CD14-positive monocyte (primary cell): ENCODE measurements around the gene MMP19. TPM values are rescaled to one million over a fixed set of nuclear protein-coding genes. Genes with fewer than 3 reads are reported as not detected.
A peak's percentile ranks its signal among the peaks of the same experiment; 100 is the strongest.

Experiments used
- DNase-seq, 3 donors: peaks; one replicate each; pipeline ENCODE4 v3.0.0-alpha.2; 2011 to 2022
- H2AFZ ChIP-seq: 2 replicates; pipeline ENCODE4 v1.6.0; 2012; ENCODE audit warnings: mild to moderate bottlenecking, low read depth, low read length, inconsistent platforms; ENCODE audit not compliant: insufficient read depth, poor library complexity, severe bottlenecking
- H3K27ac ChIP-seq, 2 donors: 1 replicate in 1 of 2; 2 replicates in 1 of 2; pipeline ENCODE4 v1.5.1; 2012 to 2013; ENCODE audit warnings: low read length in 2 of 2, control low read depth in 1 of 2, inconsistent platforms in 1 of 2, low read depth in 1 of 2, mild to moderate bottlenecking in 1 of 2
- H3K27me3 ChIP-seq, 2 donors: one replicate each; pipeline versions ENCODE4 v1.6.0 to v1.6.1; 2011 to 2013; ENCODE audit warnings: low read length in 2 of 2; ENCODE audit not compliant: control insufficient read depth in 2 of 2, insufficient read depth in 2 of 2
- H3K36me3 ChIP-seq, 2 donors: replicated peaks in 1 of 2; 1 replicate in 1 of 2; 2 replicates in 1 of 2; pipeline versions ENCODE4 v1.5.1 to v1.6.1; 2012 to 2013; ENCODE audit warnings: low read length in 2 of 2, control low read depth in 1 of 2, inconsistent platforms in 1 of 2, mild to moderate bottlenecking in 1 of 2; ENCODE audit not compliant: insufficient read depth in 2 of 2, control insufficient read depth in 1 of 2
- H3K4me1 ChIP-seq, 2 donors: 1 replicate in 1 of 2; 2 replicates in 1 of 2; pipeline versions ENCODE4 v1.5.1 to v1.6.1; 2012 to 2013; ENCODE audit warnings: low read length in 2 of 2, control low read depth in 1 of 2, inconsistent platforms in 1 of 2, mild to moderate bottlenecking in 1 of 2, moderate library complexity in 1 of 2; ENCODE audit not compliant: insufficient read depth in 2 of 2, control insufficient read depth in 1 of 2
- H3K4me2 ChIP-seq: replicated peaks from 2 replicates; pipeline ENCODE3; 2012; ENCODE audit warnings: low read length, moderate library complexity, mild to moderate bottlenecking; ENCODE audit not compliant: poor library complexity, severe bottlenecking; ENCODE audit errors: extremely low read depth
- H3K4me3 ChIP-seq, 3 experiments: fragments of 200-600 bp in 1 of 3; sonication (generic) in 1 of 3; replicated peaks in 1 of 3; 1 replicate in 2 of 3; 2 replicates in 1 of 3; pipeline ENCODE4 v1.5.1; 2011 to 2013; ENCODE audit warnings: low read length in 3 of 3, mild to moderate bottlenecking in 3 of 3, control low read depth in 2 of 3, low read depth in 2 of 3, inconsistent platforms in 1 of 3, moderate library complexity in 1 of 3
- H3K79me2 ChIP-seq: 2 replicates; pipeline ENCODE4 v1.6.0; 2012; ENCODE audit warnings: mild to moderate bottlenecking, control low read depth, inconsistent platforms, low read length, moderate library complexity; ENCODE audit not compliant: insufficient read depth
- H3K9ac ChIP-seq: 2 replicates; pipeline ENCODE4 v1.6.0; 2017; ENCODE audit warnings: low read length, mild to moderate bottlenecking; ENCODE audit not compliant: insufficient read depth, poor library complexity, severe bottlenecking
- H3K9me3 ChIP-seq, 2 donors: replicated peaks in 1 of 2; 1 replicate in 1 of 2; 2 replicates in 1 of 2; pipeline versions ENCODE4 v1.5.1 to v1.6.1; 2012 to 2013; ENCODE audit warnings: low read length in 2 of 2, control low read depth in 1 of 2; ENCODE audit not compliant: control insufficient read depth in 1 of 2, insufficient read depth in 1 of 2
- H4K20me1 ChIP-seq: 2 replicates; pipeline ENCODE4 v1.6.0; 2012; ENCODE audit warnings: mild to moderate bottlenecking, low read length, control low read depth, moderate library complexity; ENCODE audit not compliant: insufficient read depth
- H3K27ac Mint-ChIP-seq, 7 donors: one replicate each; pipeline ENCODE4 v1.8.0; 2020; ENCODE audit warnings: mild to moderate bottlenecking in 7 of 7, mixed read lengths in 7 of 7, moderate library complexity in 6 of 7, inconsistent platforms in 2 of 7
- H3K27me3 Mint-ChIP-seq, 3 donors: one replicate each; pipeline ENCODE4 v1.8.0; 2021 to 2022; ENCODE audit warnings: low read depth in 3 of 3, mild to moderate bottlenecking in 3 of 3, mixed read lengths in 3 of 3, moderate library complexity in 3 of 3, inconsistent platforms in 1 of 3
- H3K36me3 Mint-ChIP-seq, 2 donors: one replicate each; pipeline ENCODE4 v1.8.0; 2020; ENCODE audit warnings: mixed read lengths in 2 of 2, inconsistent platforms in 1 of 2, mild to moderate bottlenecking in 1 of 2
- H3K4me1 Mint-ChIP-seq: one replicate; pipeline ENCODE4 v1.8.0; 2020; ENCODE audit warnings: mild to moderate bottlenecking, mixed read lengths
- H3K4me3 Mint-ChIP-seq, 2 donors: one replicate each; pipeline ENCODE4 v1.8.0; 2020; ENCODE audit warnings: mild to moderate bottlenecking in 2 of 2, mixed read lengths in 2 of 2, moderate library complexity in 1 of 2
- H3K9me3 Mint-ChIP-seq, 7 donors: one replicate each; pipeline ENCODE4 v1.8.0; 2020 to 2022; ENCODE audit warnings: mixed read lengths in 7 of 7, mild to moderate bottlenecking in 6 of 7, moderate library complexity in 6 of 7, inconsistent platforms in 2 of 7
- CTCF ChIP-seq: fragments of 200-600 bp; IDR thresholded peaks from one replicate; pipeline ENCODE4 v1.8.0; 2022; ENCODE audit warnings: antibody characterized with exemption, mild to moderate bottlenecking
- WGBS: methylation state at CpG from one replicate; pipeline ENCODE4 v1.1.5; 2013; ENCODE audit warnings: missing lambda C conversion rate; ENCODE audit not compliant: insufficient coverage; 5-methylcytosine and 5-hydroxymethylcytosine counted together
- intact Hi-C, 2 donors: fragments of 100-400 bp; cut with micrococcal nuclease; formaldehyde crosslinking; loops; one replicate each; pipeline versions ENCODE4 v1.15.0 to v1.15.1; 2023
- polyA plus RNA-seq, 3 donors: library from polyadenylated mRNA; depleted of rRNA in 1 of 3; unstranded in 2 of 3; stranded (reverse) in 1 of 3; fragments of 300-500 nt in 2 of 3; fragments of >200 nt in 1 of 3; fragmentation: Illumina TruSeq in 2 of 3; gene quantifications; 1 replicate in 2 of 3; 2 replicates in 1 of 3; pipeline ENCODE4 v1.2.3, GENCODE V29; 2012 to 2021

MMP19 gene
- polyA plus RNA-seq, 3 donors: 0.81 to 2.8 (median 1.0) TPM

DNA sequence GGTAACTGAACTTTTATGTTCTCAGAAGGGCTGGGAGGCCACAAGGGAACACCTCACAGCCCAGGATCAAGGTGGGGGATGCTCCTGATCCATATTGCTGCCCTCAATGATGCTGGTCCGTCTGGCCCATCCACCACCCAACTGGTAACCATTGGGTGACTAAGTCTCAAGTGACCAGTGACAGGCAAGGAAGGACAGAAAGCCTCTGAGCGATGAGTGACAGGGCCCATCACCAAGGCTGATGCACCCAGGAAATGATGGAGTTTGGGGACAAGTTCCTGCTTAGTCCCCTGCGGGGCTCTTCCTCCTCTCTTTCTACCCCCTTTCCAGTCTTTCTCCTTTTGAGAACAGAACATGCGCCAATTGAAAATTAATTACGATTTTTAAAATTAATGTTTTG lies 2.6 kb upstream of the MMP19 start:
- WGBS: 100% methylated on average over 1 of the region's 5 CpGs
- H2AFZ ChIP-seq: no peak overlapping the region

GRCh38 chr12:55844961-55845360 lies 2.2 kb upstream of the MMP19 start:
- Histone ChIP-seq H3K79me2 (no peaks in the 10 kb centered on the region), H3K4me1 (peaks cover 30 to 33% of the 10 kb centered on the region in 2 donors), H3K9ac (no peak overlapping the region), H3K4me3 (no peak overlapping the region), H3K4me2 (no peak overlapping the region), H3K27ac (no peak overlapping the region), H3K27me3 (no peaks in the 10 kb centered on the region), H3K9me3 (no peaks in the 10 kb centered on the region), H2AFZ (no peak overlapping the region), H3K36me3 (no peaks in the 10 kb centered on the region), H4K20me1 (no peaks in the 10 kb centered on the region)
- no CpG with 5 or more reads among the region's 4 CpGs for WGBS
- intact Hi-C loops: no loop called here
- H3K27me3 Mint-ChIP-seq: peaks cover 0 to 8% (median 4%) of the 10 kb centered on the region in 3 donors
- peak overlapping the region in 4 of 7 donors; percentile 12 to 79 (median 72) for H3K27ac Mint-ChIP-seq
- H3K4me1 Mint-ChIP-seq: peaks cover 53% of the 10 kb centered on the region
- H3K36me3 Mint-ChIP-seq: peaks cover 0 to 3% of the 10 kb centered on the region in 2 donors
- TF ChIP-seq CTCF: no peak
- no peak overlapping the region for H3K4me3 Mint-ChIP-seq
- DNase-seq: no peak
- H3K9me3 Mint-ChIP-seq: peaks cover 0 to 2% (median 0%) of the 10 kb centered on the region in 7 donors

More for the DNA sequence above, 2.6 kb upstream of the MMP19 start:
- intact Hi-C loops: no loop called here
- Histone ChIP-seq H3K9me3 (no peaks in the 10 kb centered on the region), H3K27me3 (no peaks in the 10 kb centered on the region), H3K4me1 (peaks cover 30 to 33% of the 10 kb centered on the region in 2 donors), H3K79me2 (no peaks in the 10 kb centered on the region), H3K9ac (no peak overlapping the region), H3K27ac (no peak overlapping the region), H3K36me3 (no peaks in the 10 kb centered on the region), H3K4me2 (no peak overlapping the region), H3K4me3 (no peak overlapping the region), H4K20me1 (no peaks in the 10 kb centered on the region)
- Mint-ChIP-seq H3K4me3 (no peak overlapping the region), H3K36me3 (peaks cover 0 to 3% of the 10 kb centered on the region in 2 donors), H3K9me3 (peaks cover 0 to 2% (median 0%) of the 10 kb centered on the region in 7 donors), H3K4me1 (peaks cover 53% of the 10 kb centered on the region), H3K27me3 (peaks cover 0 to 8% (median 4%) of the 10 kb centered on the region in 3 donors), H3K27ac (peak overlapping the region in 5 of 7 donors; percentile 14 to 79 (median 71))
- no peak for TF ChIP-seq CTCF
- DNase-seq: peak; percentile 26 to 82 (median 29)
